NCI-H748 (cell line): ENCODE data around the gene DOCK11.

Source experiments
- DNase-seq: peaks from one replicate; lab custom pipeline; 2025; ENCODE audit not compliant: unreplicated experiment; lab: John Stamatoyannopoulos, UW

Gene DOCK11

DNA sequence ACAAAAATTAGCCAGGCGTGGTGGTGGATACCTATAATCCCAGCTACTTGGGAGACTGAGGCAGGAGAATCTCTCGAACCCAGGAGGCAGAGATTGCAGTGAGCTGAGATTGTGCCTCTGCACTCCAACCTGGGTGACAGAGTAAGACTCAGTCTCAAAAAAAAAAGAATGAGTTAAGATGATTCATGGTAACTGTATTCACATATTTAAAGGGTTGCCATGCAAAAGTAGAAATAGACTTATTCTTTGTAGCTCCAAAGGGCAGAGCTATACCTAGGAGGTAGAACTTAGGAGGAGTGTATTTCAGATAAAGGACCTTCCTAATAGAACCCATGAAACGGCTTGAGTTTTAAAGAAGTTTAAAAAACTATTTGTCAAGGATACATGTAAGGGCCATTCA lies 127.4 kb downstream of the DOCK11 start:
- no peak for DNase-seq

DNA sequence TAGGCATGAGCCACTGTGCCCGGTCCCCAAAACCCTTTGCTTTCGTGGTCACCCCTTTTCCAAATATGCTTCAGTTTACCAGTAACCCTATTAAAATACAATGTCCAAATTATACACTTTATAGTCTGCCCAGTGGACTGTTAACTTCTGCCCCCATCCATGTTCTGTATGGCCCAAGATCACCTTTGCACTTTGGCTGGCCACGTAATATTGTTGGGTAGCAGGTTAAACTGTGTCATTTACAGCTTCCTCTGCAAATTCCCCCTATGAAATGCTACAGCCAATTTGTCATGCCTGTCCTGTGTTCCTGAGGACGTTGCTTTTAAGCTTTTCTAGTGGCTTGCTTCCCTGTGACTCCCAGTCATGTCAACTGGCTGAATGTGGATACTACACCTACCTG lies 130.7 kb downstream of the DOCK11 start:
- no peak for DNase-seq

DNA sequence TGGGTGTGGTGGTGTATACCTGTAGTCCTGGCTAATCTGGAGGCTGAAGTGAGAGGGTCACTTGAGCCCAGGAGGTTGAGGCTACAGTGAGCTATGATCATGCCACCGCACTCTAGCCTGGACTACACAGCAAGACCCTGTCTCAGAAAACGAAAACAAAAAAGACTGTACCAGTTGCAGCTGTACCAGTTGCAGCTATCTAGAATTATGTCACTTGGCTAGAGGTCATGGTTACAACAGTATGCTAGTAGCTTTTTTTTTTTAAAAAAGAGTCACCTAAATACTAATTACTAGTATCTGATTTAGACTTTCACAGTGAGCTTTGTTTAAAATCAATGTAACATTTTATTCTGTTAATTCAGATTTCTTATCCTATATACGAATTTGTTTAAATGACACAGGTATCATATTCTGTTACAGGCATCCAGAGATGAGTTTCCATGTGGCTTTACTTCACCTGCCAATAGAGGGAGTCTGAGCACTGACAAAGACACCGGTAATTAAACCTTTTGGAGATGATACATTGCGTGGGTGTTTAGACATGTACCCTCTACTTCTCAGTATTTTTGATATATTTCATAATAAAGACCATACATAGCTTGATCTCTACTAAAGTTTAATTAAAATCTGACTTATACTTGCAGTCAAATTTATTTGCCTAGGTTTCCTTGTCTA lies 131.6 kb downstream of the DOCK11 start:
- peak; percentile 57 for DNase-seq

DNA sequence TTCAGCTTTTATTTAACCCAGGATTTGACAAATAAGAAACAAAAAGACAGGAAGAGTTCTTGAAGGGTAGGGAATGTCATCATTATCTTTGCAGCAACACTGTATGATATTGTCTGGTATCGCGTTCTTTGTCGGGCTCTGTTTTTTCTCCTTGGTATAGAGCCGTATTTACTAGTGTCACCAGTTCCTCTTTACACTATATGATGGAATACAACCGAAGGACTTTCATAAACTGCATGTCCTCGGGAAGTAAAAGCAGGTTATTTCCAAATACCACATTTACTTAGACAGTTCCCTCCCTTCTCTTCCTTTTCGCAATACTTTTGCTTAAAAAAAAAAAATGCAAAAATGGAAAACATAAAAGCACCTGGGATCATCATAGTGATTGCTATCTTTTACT lies 135.2 kb downstream of the DOCK11 start:
- DNase-seq: no peak

DNA sequence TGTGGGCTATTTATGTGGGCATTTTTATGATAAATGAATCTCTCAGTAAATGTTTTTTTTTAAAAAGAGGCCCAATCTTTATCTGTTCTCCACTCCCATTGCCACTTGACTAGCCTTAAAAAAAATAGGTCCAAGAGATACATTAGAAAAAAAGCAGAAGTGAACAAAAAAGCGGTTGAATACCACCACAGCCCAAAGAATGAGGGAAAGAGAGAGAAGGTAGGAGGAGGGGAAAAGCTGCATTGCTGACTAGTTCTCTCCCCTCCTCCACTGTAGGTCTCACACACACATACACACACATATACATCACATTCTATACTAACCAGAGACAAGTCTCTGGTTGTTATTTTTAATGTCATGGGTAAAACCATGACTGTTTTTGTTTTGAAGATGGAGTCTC lies 136.0 kb downstream of the DOCK11 start:
- no peak for DNase-seq

DNA sequence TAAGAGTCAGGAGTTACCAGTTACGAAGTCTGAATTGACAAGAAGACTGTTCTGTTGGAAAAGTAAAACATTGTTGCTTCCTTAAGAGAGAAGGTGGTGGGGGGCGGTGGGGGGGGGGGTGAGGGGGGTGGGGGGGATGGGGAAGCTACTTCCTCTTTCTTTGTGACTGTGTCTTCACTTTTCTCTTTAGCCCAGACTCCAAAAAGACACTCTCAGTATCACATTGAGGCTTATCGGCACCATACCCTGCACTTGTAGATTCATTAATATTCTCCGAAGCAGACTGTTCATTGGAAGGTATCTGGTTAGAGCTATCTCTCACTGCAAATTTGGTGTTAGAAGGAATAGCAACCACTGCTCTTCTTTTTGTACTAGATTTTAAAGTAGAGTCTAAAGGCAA lies 137.2 kb downstream of the DOCK11 start:
- no peak for DNase-seq

DNA sequence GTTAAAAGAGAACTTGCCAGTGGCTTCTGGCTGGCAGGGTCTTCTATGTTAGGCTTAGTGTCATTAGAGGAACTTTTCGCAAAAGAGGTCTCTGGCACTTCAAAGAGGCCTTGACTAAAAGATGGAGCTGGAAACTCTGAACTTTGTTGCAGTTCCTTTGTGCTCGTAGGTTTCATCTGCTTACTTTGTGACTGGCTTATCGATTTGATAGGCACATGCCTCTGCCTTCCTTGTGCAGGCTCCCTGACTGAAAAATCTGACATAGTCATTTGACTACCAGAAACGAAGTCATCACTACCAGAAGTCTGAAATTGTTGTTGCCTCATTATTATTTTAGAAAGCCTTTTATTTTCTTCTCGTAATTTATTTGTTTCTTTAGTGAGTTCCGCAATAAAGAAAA lies 137.9 kb downstream of the DOCK11 start:
- DNase-seq: no peak

DNA sequence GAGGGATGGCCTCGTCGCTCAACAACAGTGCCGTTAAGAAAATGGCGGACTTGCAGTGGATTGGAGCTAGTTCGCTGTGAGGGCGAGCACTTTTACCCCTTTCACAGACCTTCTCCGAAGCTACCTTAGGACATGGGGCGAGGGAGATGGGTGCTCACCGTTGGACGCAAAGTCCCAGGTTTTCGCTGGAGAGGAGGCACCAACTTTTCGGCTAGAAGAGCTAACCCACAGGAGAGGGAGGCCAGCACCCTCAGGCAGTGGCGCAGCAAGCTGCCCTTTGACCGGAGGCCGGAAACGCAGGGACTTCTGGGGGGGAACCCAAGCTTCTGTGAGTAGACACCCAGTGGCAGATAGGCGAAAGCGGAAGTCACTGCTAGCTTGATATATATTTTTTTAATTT lies 138.7 kb downstream of the DOCK11 start:
- no peak for DNase-seq

DNA sequence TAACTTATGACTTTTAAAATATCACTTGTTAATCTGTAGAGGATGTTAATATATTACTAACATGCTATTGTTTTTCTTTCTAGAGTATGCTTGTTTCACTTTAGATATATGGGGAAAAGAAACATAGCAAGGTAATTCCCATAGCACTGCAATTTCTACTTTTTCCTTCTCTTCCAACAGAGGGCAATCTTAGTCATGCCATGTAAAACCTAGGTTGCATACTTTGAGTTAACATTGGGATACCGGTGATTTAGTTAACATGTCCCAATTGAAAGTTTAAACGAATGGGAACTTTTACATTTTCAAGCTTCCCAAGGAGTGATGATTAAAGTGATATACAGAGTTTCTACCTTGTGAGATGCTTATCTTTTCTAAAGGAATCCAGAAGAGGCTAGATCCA lies 142.4 kb downstream of the DOCK11 start:
- peak; percentile 21 for DNase-seq

DNA sequence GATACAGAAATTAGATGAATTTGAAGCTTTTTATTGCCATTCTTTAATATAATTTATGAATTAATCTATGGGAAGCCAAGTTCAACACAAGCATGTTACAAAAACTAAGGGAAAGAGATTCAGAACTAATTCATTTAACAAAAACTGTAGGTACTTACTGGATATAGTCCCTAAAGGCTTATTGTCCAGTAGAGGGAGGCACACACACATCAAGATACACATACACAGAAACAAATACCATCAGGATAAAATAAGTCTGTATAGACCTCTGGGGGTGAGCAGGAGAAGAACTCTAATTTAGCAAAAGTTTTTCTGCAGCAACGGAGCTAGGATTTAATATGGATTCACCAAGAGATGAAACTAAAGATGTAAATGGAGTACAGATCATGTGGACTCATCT lies 148.8 kb downstream of the DOCK11 start:
- peak; percentile 49 for DNase-seq

DNA sequence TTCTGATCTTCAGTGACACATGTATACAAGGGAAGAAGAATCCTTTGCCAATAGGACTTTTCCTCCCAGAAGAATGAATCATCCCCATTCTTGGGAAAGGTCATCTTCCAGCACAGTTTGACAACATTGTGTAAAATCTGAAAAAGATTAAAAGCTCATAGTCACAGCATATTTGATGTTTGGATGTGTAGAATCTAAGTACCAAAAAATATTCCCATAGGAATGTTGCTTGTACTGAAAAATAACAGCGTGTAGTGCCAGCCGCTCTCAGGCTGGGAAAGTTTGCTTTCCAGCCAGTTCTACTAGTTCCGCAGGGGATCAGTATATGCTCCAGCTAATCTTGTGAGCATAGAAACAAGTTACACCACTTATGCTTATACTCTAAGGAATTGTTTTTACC lies 157.1 kb downstream of the DOCK11 start:
- DNase-seq: no peak

DNA sequence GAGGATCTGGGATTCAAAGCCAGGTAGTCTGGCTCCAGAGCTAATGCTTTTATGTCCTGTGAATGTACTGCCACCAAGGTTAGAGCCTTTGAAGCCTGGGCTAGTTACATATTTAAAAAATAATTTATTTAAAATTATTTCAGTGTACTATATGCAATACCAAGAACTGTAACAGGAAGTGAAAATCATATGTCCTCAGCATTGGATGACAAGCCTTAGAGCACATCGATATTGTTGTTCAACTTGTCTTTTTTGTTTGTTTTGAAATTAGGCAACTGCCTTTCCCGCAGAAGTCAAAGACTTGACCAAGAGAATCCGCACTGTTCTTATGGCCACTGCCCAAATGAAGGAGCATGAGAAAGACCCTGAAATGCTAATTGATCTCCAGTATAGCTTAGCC lies 158.7 kb downstream of the DOCK11 start:
- DNase-seq: no peak

DNA sequence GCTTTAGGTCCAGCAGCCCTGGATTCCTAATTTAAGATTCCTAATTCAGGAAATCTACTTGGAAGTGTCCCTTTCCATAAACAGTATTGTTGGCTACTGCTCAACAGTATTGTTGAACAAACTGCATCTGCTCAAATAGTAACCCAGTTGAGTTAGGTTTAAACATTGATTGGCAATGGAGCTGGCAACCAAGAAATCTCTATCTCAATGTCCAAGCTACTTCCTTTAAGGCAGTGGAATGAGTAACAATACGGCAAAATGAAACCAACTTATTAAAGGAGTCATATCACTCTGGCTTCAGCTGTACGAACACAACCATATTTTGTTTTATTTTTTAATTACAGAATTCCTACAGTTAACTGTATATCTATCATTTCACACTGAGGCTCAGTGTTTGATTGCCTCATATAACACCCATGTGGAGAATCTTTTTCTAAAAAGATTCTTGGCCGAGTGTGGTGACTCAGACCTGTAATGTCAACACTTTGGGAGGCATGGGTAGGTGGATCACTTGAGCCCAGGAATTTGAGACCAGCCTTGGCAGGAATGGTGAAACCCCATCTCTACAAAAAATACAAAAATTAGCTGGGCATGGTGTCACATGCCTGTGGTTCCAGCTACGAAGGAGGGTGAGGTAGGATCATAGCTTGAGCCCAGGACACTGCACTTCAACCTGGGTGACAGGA lies 160.1 kb downstream of the DOCK11 start:
- DNase-seq: no peak

DNA sequence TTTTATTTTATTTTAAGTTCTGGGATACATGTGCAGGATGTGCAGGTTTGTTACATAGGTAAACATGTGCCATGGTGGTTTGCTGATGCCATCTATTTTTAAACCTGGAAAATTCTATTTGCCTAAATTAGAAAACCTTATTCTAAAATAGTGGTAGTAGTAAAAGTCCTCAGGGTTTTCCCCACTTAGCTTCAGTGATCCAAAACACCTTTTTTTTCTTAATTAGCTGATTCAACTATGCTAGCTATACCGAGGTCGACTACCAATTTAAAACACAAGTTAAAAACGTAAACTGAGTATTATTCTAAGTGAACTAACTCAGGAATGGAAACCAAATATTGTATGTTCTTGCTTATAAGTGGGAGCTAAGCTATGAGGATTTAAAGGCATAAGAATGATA lies 161.8 kb downstream of the DOCK11 start:
- no peak for DNase-seq

DNA sequence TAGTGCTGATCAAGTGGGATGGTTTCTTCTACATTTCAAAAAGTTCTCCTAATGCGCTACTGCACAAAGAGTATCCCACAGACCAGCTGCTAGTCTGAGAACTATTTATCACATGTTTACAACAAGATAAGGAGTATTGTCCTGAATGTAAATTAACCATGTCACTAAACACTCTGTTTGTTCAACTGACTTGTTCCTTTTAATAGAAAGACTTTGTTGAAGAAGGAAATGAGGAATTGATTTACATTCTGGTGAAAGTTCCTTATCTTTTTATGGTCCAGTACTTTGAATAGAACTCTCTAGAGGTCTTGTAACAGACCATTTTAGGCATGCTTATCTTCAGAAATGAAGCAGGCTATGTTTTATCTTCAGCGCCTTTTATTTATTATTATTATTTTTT lies 164.5 kb downstream of the DOCK11 start:
- no peak for DNase-seq

DNA sequence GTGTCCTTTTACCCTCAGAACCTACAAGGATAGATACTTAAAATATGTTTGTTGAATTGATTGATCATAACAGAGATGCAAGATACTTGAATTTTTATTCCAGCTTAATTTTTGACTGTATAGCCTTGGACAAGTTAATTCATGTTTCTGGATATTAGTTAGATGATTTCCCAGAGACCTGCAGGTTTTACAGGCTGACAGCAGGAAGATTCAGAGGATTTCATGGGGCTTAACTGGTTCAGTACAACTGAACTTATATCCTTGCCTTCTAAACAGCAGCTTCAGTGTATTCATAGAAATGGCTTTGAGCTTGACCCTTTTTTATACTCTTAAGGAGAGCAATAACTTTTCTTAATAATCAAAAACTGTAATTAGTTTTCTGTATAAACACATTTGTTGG lies 169.6 kb downstream of the DOCK11 start:
- DNase-seq: no peak

DNA sequence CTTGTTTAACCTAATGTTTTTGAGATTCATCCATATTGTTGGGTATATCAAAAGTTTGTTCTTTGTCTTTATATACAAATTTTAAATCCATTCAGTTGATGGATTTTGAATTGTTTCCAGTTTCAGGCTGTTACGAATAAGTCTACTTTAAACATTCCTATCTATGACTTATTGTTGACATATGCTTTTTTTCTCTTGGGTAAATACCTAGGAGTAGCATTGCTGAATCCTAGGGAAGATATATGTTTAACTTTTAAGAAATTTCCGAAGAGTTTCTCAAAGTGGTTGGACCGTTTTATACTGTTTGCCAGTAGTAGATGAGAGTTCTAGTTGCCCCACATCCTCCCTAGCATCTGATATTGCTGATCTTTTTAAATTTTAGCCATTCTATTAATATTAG lies 170.9 kb downstream of the DOCK11 start:
- no peak for DNase-seq

DNA sequence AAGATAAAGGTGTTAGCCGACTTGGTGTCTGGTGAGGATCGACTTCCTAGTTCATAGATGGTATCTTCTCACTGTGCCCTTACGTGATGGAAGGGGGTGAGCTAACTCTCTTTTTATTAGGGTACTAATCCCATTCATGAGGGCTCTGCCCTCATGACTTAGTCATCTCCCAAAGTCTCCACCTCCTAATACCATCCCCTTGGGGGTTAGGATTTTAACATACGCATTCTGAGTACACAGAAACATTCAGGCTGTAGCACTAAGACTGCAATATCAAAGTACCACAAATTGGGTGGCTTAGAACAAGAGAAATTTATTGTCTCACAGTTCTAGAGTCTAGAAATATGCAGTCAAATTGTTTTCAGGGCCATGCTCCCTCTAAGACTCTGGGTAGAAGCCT lies 173.8 kb downstream of the DOCK11 start:
- DNase-seq: no peak

DNA sequence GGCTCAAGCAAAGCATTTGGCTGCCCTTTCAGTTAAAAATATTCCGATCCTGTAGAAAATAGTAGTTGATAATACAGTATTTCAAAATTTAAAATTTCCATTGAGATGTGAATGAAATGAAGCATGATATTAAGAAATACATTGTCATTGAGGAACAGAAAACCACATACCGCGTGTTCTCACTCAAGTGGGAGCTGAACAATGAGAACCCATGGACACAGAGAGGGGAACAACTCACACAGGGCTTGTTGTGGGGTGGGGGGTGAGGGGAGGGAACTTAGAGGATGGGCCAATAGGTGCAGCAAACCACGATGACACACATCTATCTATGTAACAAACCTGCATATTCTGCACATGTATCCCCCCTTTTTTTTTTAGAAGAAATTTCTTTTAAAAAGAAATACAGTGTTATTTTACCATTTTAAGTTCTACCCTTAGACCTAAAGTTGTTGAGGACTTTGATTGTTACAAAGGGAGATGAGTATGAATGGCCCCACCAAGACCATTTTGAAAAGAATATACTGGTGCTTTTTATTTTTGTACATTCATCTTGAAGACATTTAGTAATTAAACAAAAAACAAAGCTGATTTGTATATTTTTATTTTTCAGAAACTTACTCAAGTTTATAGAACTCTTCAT lies 179.8 kb downstream of the DOCK11 start:
- no peak for DNase-seq

DNA sequence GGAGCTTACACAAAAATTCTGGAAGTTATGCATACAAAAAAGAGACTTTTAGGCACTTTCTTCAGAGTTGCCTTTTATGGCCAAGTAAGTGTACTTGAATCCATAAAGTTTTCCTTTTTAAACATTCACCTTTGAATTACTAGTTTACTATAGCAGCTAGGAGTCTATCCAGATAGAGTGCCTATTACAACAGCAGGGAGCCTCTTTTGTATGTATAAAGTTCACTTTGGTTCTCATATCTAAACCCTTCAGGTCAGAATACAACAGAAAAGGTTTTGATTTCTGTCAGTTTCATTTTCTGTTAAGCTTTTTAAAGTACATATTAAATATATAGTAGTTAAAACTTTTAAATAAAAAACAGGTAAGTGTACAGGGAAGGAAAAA lies 180.3 kb downstream of the DOCK11 start:
- peak; percentile 30 for DNase-seq

DNA sequence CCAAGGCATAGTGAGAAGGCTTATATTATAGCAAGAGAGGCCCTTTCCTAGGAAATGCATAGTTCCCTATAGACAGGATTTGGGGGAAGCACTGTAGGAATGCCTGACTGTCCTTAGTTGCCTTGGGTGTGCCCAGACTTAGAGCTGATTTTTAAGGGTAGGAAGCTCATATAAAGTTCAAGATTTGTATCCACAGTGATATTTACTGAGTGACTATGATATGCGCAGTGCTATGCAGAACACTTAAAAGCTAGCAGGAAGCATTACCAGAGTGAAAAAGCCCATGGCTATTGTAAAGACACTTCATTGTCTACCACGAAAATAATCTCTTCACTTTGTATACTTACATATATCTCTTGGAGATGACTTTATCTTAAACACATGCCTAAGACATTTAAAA lies 181.7 kb downstream of the DOCK11 start:
- DNase-seq: no peak

DNA sequence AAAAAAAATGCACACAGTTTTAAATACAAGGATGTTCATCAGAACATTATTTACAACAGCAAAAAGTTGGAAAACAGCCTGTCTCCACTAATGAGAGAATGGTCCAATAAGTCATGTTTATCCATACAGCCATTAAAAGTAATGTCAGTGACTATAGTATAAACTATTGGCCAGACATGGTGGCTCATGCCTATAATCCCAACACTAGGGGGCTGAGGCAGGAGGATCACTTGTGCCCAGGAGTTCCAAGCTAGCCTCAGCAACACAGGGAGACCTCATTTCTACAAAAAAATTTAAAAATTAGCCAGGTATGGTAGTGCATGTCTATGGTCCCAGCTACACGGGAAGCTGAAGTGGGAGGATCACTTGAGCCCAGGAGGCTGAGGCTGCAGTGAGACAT lies 183.7 kb downstream of the DOCK11 start:
- DNase-seq: no peak
